GM12891 (cell line): ENCODE measurements around the gene FOXL2.

ENCODE experiments used
- DNase-seq: peaks from one replicate; pipeline ENCODE4 v3.0.0; 2011; ENCODE audit warnings: low spot score; ENCODE audit not compliant: insufficient read length
- FAIRE-seq: peaks from 2 replicates; lab custom pipeline; 2011; peaks lifted over from hg19 to GRCh38; lab: Jason Lieb, UNC
- PAX5 ChIP-seq: IDR thresholded peaks from 2 replicates; pipeline ENCODE4 v1.6.1; 2011; ENCODE audit warnings: low read length, moderate library complexity, mild to moderate bottlenecking; ENCODE audit not compliant: insufficient read depth, severe bottlenecking
- POLR2A ChIP-seq: IDR thresholded peaks from 2 replicates; pipeline ENCODE4 v1.6.1; 2011; ENCODE audit warnings: low read depth, low read length, control low read depth
- POLR2AphosphoS5 ChIP-seq: IDR thresholded peaks from 2 replicates; pipeline ENCODE4 v1.6.1; 2011; ENCODE audit warnings: low read depth, low read length, control low read depth
- POU2F2 ChIP-seq: IDR thresholded peaks from 2 replicates; pipeline ENCODE4 v1.6.1; 2011; ENCODE audit warnings: low read depth, mild to moderate bottlenecking, control low read depth, low read length, moderate library complexity
- SPI1 ChIP-seq: IDR thresholded peaks from 2 replicates; pipeline ENCODE4 v1.6.1; 2011; ENCODE audit warnings: low read depth, low read length, control low read depth
- TAF1 ChIP-seq: IDR thresholded peaks from 2 replicates; pipeline ENCODE4 v1.6.1; 2011; ENCODE audit warnings: low read depth, low read length, control low read depth

FOXL2 gene

GRCh38 chr3:138971766-138972320 is 24.9 kb upstream of the FOXL2 start:
- FAIRE-seq: no peak
- TF ChIP-seq POLR2A (no peak), TAF1 (no peak), PAX5 (no peak), POU2F2 (no peak), POLR2AphosphoS5 (no peak), SPI1 (no peak)

GRCh38 chr3:138964923-138965322 is 18.0 kb upstream of the FOXL2 start:
- DNase-seq: no peak
- no peak for FAIRE-seq
- TF ChIP-seq POU2F2 (no peak), SPI1 (no peak), POLR2AphosphoS5 (no peak)

More at GRCh38 chr3:138971766-138972320, 24.9 kb upstream of the FOXL2 start:
- no peak for DNase-seq

- no peak for FAIRE-seq
- TF ChIP-seq PAX5 (no peak), SPI1 (no peak), POLR2A (no peak), TAF1 (no peak), POLR2AphosphoS5 (no peak), POU2F2 (no peak)
These were observed 17.3 kb upstream of the FOXL2 start for GRCh38 chr3:138964264-138964663.

GRCh38 chr3:138962854-138963560 is 16.1 kb upstream of the FOXL2 start:
- no peak for DNase-seq
- TF ChIP-seq TAF1: no peak
- TF ChIP-seq SPI1: no peak
- TF ChIP-seq PAX5: no peak
- no peak for TF ChIP-seq POLR2AphosphoS5
- no peak for TF ChIP-seq POU2F2
- no peak for TF ChIP-seq POLR2A
- FAIRE-seq: no peak

More at GRCh38 chr3:138964264-138964663, 17.3 kb upstream of the FOXL2 start:
- DNase-seq: no peak

- TF ChIP-seq SPI1 (no peak), PAX5 (no peak), POU2F2 (no peak), TAF1 (no peak), POLR2A (no peak), POLR2AphosphoS5 (no peak)
- FAIRE-seq: no peak
These were observed 13.5 kb upstream of the FOXL2 start for GRCh38 chr3:138960417-138960852.

GRCh38 chr3:138950701-138951100 is 3.8 kb upstream of the FOXL2 start:
- no peak for TF ChIP-seq SPI1
- TF ChIP-seq TAF1: no peak
- no peak for TF ChIP-seq PAX5
- no peak for TF ChIP-seq POLR2AphosphoS5
- no peak for TF ChIP-seq POLR2A
- TF ChIP-seq POU2F2: no peak
- no peak for FAIRE-seq

More at GRCh38 chr3:138960417-138960852, 13.5 kb upstream of the FOXL2 start:
- DNase-seq: no peak

GRCh38 chr3:138950006-138950644 is 3.2 kb upstream of the FOXL2 start:
- DNase-seq: no peak
- TF ChIP-seq POU2F2 (no peak), POLR2A (no peak), SPI1 (no peak), PAX5 (no peak), POLR2AphosphoS5 (no peak), TAF1 (no peak)
- FAIRE-seq: no peak

More at GRCh38 chr3:138950701-138951100, 3.8 kb upstream of the FOXL2 start:
- no peak for DNase-seq

- DNase-seq: no peak
- no peak for TF ChIP-seq POLR2AphosphoS5
- no peak for TF ChIP-seq POLR2A
- no peak for TF ChIP-seq SPI1
- FAIRE-seq: no peak
These were observed 2.6 kb upstream of the FOXL2 start for GRCh38 chr3:138949445-138950005.

- DNase-seq: no peak
- no peak for FAIRE-seq
- no peak for TF ChIP-seq POU2F2
- no peak for TF ChIP-seq POLR2AphosphoS5
- no peak for TF ChIP-seq TAF1
- no peak for TF ChIP-seq POLR2A
- TF ChIP-seq SPI1: no peak
- TF ChIP-seq PAX5: no peak
These were observed 2.1 kb upstream of the FOXL2 start for GRCh38 chr3:138949002-138949418.
